NCI-H187 (cell line): Measurements from ENCODE around the gene HBG1.

Experiments used
- DNase-seq, 2 experiments: peaks; one replicate each; lab custom pipeline; 2025; lab: John Stamatoyannopoulos, UW

The HBG1 gene

DNA sequence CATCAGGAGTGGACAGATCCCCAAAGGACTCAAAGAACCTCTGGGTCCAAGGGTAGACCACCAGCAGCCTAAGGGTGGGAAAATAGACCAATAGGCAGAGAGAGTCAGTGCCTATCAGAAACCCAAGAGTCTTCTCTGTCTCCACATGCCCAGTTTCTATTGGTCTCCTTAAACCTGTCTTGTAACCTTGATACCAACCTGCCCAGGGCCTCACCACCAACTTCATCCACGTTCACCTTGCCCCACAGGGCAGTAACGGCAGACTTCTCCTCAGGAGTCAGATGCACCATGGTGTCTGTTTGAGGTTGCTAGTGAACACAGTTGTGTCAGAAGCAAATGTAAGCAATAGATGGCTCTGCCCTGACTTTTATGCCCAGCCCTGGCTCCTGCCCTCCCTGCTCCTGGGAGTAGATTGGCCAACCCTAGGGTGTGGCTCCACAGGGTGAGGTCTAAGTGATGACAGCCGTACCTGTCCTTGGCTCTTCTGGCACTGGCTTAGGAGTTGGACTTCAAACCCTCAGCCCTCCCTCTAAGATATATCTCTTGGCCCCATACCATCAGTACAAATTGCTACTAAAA, 22.8 kb downstream of the HBG1 start, which contains the start of gene HBB:
TSS of gene HBB (minus strand) at position 340 of the 579 bp plus-strand sequence. CDS start at position 290, 50 bp downstream.
- DNase-seq = no peak

DNA sequence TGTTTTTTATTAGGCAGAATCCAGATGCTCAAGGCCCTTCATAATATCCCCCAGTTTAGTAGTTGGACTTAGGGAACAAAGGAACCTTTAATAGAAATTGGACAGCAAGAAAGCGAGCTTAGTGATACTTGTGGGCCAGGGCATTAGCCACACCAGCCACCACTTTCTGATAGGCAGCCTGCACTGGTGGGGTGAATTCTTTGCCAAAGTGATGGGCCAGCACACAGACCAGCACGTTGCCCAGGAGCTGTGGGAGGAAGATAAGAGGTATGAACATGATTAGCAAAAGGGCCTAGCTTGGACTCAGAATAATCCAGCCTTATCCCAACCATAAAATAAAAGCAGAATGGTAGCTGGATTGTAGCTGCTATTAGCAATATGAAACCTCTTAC, 24.2 kb downstream of the HBG1 start:
- no peak for DNase-seq

DNA sequence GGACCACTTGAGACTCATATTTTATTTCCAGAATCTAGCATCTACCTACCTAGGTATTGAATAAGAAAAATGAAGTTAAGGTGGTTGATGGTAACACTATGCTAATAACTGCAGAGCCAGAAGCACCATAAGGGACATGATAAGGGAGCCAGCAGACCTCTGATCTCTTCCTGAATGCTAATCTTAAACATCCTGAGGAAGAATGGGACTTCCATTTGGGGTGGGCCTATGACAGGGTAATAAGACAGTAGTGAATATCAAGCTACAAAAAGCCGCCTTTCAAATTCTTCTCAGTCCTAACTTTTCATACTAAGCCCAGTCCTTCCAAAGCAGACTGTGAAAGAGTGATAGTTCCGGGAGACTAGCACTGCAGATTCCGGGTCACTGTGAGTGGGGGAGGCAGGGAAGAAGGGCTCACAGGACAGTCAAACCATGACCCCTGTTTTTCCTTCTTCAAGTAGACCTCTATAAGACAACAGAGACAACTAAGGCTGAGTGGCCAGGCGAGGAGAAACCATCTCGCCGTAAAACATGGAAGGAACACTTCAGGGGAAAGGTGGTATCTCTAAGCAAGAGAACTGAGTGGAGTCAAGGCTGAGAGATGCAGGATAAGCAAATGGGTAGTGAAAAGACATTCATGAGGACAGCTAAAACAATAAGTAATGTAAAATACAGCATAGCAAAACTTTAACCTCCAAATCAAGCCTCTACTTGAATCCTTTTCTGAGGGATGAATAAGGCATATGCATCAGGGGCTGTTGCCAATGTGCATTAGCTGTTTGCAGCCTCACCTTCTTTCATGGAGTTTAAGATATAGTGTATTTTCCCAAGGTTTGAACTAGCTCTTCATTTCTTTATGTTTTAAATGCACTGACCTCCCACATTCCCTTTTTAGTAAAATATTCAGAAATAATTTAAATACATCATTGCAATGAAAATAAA, 24.8 kb downstream of the HBG1 start:
- DNase-seq = no peak

DNA sequence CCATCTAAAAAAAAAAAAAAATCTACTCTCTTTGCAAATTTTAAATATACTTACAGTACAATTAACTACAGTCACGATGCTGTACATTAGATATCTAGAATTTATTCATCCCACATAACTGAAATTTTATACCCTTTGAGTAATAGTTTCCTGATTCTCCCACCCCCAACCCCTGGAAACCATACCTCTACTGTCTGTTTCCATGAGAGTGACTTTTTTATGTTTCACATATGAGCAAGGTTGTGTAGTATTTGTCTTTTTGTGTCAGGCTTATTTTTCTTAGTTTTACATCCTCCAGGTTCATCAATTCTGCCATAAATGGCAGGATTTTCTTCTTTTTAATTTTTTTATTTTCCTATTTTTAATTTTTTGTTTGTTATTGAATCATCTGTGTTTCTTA, 26.0 kb downstream of the HBG1 start:
- no peak for DNase-seq

DNA sequence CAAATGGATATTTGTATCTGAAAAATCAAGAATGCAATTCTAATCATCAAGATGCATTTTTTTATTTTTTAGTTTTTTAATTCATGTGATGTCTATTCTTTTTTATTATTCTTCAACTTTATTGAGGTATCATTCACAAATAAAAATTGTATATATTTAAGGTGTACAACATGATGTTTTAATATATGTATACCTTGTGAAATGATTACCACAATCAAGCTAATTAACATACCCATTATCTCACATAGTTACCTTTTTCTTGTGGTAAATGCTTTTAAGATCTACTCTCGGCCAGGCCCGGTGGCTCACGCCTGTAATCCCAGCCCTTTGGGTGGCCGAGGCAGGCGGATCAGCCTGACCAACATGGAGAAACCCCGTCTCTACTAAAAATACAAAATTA, 26.5 kb downstream of the HBG1 start:
- no peak for DNase-seq

DNA sequence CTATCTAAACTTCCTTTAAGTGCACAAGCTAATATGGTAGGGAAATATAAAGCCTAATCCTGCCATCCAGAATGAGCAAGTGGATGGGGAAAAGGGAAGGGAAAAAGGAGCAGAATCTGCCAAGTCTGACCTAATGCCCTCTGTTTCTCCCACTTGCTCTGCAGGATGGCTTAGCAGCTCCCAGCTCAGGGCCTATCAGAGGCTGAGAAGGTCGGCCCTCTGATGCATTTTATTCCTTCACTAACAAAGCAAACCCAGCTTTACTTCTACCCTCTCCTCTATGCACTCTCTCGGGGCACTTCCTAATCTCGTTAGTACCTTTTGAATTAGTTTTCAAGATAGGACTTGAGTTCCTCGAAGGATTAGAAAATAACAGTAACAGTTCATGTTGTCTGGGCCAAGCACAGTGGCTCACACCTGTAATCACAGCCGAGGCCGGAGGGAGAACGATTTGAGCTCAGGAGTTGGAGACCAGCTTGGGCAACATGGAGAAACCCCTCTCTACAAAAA, 39.2 kb downstream of the HBG1 start:
- DNase-seq = no peak

DNA sequence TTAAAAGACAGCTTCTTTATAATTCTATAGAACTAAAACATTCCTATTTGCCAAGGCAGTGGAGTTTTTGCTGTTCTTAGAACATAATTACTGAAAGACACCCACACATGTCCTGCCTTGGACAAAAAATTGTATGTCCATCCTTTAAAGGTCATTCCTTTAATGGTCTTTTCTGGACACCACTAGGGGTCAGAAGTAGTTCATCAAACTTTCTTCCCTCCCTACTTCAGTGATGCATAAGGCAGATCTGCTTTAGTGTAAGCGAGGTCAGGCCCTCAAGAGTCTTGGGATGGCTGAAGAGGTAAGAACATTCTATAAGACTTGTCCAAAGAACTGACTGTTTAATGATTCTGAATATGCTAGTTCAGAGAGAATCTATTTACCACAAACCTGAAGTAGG, 44.9 kb downstream of the HBG1 start:
- DNase-seq = no peak

DNA sequence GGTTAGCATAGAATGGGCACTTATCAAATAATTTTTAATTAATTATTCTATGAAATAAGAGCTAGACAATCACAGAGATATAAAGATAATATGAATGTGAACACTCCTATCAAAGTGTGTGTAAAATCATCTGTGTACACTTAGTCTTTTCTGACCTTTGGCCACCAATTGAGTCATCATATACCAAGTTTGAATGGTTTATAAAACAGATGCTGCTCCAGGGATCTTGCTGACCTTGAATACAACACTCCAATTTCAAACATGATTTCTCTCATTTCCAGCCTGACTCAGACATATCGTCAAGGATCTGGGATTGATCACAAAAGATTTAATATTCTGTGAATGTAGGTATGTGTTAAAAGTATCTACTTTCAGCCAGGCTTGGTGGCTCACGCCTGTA, 46.3 kb downstream of the HBG1 start:
- DNase-seq = no peak

DNA sequence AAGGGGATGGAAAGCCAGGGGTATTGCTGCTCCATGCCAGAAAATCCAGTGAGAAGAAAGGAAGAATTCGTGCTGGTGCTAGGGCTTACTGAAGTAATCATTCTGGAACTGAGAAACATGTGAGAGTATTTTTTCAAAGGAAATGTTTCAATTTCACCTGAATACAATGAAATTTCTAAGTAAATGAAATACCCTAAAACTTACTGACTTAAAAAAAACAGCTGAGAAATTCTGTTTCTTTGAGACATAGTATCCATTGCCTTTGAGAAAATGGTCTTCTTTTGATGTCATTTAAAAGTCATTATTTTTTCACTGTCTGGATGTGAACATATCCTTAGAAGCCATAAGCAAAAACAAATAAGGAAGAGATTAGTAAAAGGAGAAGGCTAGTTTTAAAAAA, 49.1 kb downstream of the HBG1 start, which contains the start of gene OR51V1:
TSS of gene OR51V1 (minus strand) at position 101 of the 400 bp plus-strand sequence. CDS start at position 101, 0 bp downstream.
- no peak for DNase-seq

DNA sequence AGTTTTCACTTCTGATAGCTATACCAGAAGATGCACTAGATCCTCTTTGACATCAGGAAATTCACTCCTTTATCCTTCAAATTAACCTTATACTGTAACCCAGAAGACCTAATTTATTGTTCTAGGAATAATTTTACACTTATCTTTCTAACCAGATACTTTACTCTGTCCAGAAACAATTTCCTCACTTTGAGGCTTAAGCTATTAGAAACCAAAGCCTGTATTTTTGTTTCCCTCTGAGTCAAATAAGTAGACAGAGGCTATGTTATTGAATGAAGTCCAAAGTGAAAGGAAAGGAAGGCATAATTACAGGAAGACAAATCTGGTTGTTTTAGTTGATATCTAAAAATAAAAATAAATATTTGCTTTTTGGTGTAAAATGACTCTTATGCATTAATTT, 51.4 kb downstream of the HBG1 start:
- DNase-seq = no peak
